Mammary epithelial cell (primary cell): Measurements from ENCODE around the gene TSC2.

Experiments
- CTCF ChIP-seq, 2 donors: IDR thresholded peaks in 1 of 2; conservative IDR thresholded peaks in 1 of 2; 2 replicates each; pipeline ENCODE4 v1.5.1; 2011 to 2012; ENCODE audit warnings: inconsistent platforms in 2 of 2, low read length in 2 of 2, mild to moderate bottlenecking in 2 of 2, control low read depth in 1 of 2, low read depth in 1 of 2; ENCODE audit not compliant: insufficient read depth in 1 of 2; ENCODE audit errors: extremely low read depth in 1 of 2
- EZH2 ChIP-seq: IDR thresholded peaks from 2 replicates; pipeline ENCODE4 v1.6.1; 2012; ENCODE audit warnings: low read length, inconsistent platforms, borderline replicate concordance

- TF ChIP-seq CTCF (conservative IDR thresholded peaks at IDR 0.05 in 1 of 2, IDR thresholded peaks at IDR 0.05 in 1 of 2; ENCODE audit: extremely low read depth in 1 of 2, insufficient read depth in 1 of 2, low read depth in 1 of 2, low read length in 2 of 2) (no peak), EZH2 (no peak)
Observed at GRCh38 chr16:2082983-2083364, 35.2 kb downstream of the TSC2 start.
